ENCODE data around the gene APOBR.

The APOBR gene

GRCh38 chr16:28501258-28502232, 7.1 kb downstream of the APOBR start:
- no peak overlapping the region for H3K9ac ChIP-seq (ENCODE audit: low read length)
- no peaks in the 10 kb centered on the region for H3K9me3 ChIP-seq (ENCODE audit: control insufficient read depth, low read length)
- H3K4me3 ChIP-seq (ENCODE audit: low read length), result no peak overlapping the region
- H3K4me1 ChIP-seq (ENCODE audit: control insufficient read depth, insufficient read depth, low read length), result peaks cover 9% of the 10 kb centered on the region
- DNase-seq (ENCODE audit: low read depth), result no peak
- peaks cover 44% of the 10 kb centered on the region for H3K27me3 ChIP-seq (replicated peaks; ENCODE audit: control insufficient read depth, insufficient read depth, low read length)
- no peaks in the 10 kb centered on the region for H3K36me3 ChIP-seq (ENCODE audit: control insufficient read depth, insufficient read depth, low read length, severe bottlenecking)

GRCh38 chr16:28502290-28502689, 7.8 kb downstream of the APOBR start:
- DNase-seq (ENCODE audit: low read depth), result no peak
- Histone ChIP-seq H3K4me1 (ENCODE audit: control insufficient read depth, insufficient read depth, low read length) (peaks cover 10% of the 10 kb centered on the region), H3K36me3 (ENCODE audit: control insufficient read depth, insufficient read depth, low read length, severe bottlenecking) (no peaks in the 10 kb centered on the region), H3K4me3 (ENCODE audit: low read length) (no peak overlapping the region), H3K9me3 (ENCODE audit: control insufficient read depth, low read length) (no peaks in the 10 kb centered on the region), H3K27me3 (replicated peaks; ENCODE audit: control insufficient read depth, insufficient read depth, low read length) (peaks cover 40% of the 10 kb centered on the region), H3K9ac (ENCODE audit: low read length) (no peak overlapping the region)

- Histone ChIP-seq H3K9ac (ENCODE audit: low read length) (no peak overlapping the region), H3K27me3 (replicated peaks; ENCODE audit: control insufficient read depth, insufficient read depth, low read length) (peaks cover 36% of the 10 kb centered on the region), H3K4me3 (ENCODE audit: low read length) (no peak overlapping the region), H3K4me1 (ENCODE audit: control insufficient read depth, insufficient read depth, low read length) (peaks cover 10% of the 10 kb centered on the region), H3K36me3 (ENCODE audit: control insufficient read depth, insufficient read depth, low read length, severe bottlenecking) (no peaks in the 10 kb centered on the region), H3K9me3 (ENCODE audit: control insufficient read depth, low read length) (no peaks in the 10 kb centered on the region)
- no peak for DNase-seq (ENCODE audit: low read depth)
Measured at GRCh38 chr16:28503470-28504259, 9.2 kb downstream of the APOBR start.

GRCh38 chr16:28504707-28505404, 10.4 kb downstream of the APOBR start:
- H3K4me1 ChIP-seq (ENCODE audit: control insufficient read depth, insufficient read depth, low read length), result peaks cover 10% of the 10 kb centered on the region
- H3K9me3 ChIP-seq (ENCODE audit: control insufficient read depth, low read length), result no peaks in the 10 kb centered on the region
- H3K36me3 ChIP-seq (ENCODE audit: control insufficient read depth, insufficient read depth, low read length, severe bottlenecking), result no peaks in the 10 kb centered on the region
- H3K27me3 ChIP-seq (replicated peaks; ENCODE audit: control insufficient read depth, insufficient read depth, low read length), result peaks cover 30% of the 10 kb centered on the region
- no peak overlapping the region for H3K9ac ChIP-seq (ENCODE audit: low read length)
- no peak overlapping the region for H3K4me3 ChIP-seq (ENCODE audit: low read length)
- DNase-seq (ENCODE audit: low read depth), result no peak

- DNase-seq (ENCODE audit: low read depth), result no peak
- H3K36me3 ChIP-seq (ENCODE audit: control insufficient read depth, insufficient read depth, low read length, severe bottlenecking), result no peaks in the 10 kb centered on the region
- no peak overlapping the region for H3K4me3 ChIP-seq (ENCODE audit: low read length)
- H3K27me3 ChIP-seq (replicated peaks; ENCODE audit: control insufficient read depth, insufficient read depth, low read length), result peaks cover 27% of the 10 kb centered on the region
- no peaks in the 10 kb centered on the region for H3K9me3 ChIP-seq (ENCODE audit: control insufficient read depth, low read length)
- H3K9ac ChIP-seq (ENCODE audit: low read length), result no peak overlapping the region
- peaks cover 10% of the 10 kb centered on the region for H3K4me1 ChIP-seq (ENCODE audit: control insufficient read depth, insufficient read depth, low read length)
Measured at GRCh38 chr16:28505489-28506137, 11.2 kb downstream of the APOBR start.

- Histone ChIP-seq H3K36me3 (ENCODE audit: control insufficient read depth, insufficient read depth, low read length, severe bottlenecking) (no peaks in the 10 kb centered on the region), H3K9me3 (ENCODE audit: control insufficient read depth, low read length) (no peaks in the 10 kb centered on the region), H3K4me3 (ENCODE audit: low read length) (no peak overlapping the region), H3K27me3 (replicated peaks; ENCODE audit: control insufficient read depth, insufficient read depth, low read length) (peaks cover 4% of the 10 kb centered on the region), H3K9ac (ENCODE audit: low read length) (no peak overlapping the region), H3K4me1 (ENCODE audit: control insufficient read depth, insufficient read depth, low read length) (peaks cover 5% of the 10 kb centered on the region)
- no peak for DNase-seq (ENCODE audit: low read depth)
Measured at GRCh38 chr16:28511031-28511430, 16.6 kb downstream of the APOBR start.

GRCh38 chr16:28511801-28512789, 17.7 kb downstream of the APOBR start:
- H3K4me3 ChIP-seq (ENCODE audit: low read length), result no peak overlapping the region
- H3K27me3 ChIP-seq (replicated peaks; ENCODE audit: control insufficient read depth, insufficient read depth, low read length), result peaks cover 4% of the 10 kb centered on the region
- no peak for DNase-seq (ENCODE audit: low read depth)
- no peaks in the 10 kb centered on the region for H3K9me3 ChIP-seq (ENCODE audit: control insufficient read depth, low read length)
- H3K36me3 ChIP-seq (ENCODE audit: control insufficient read depth, insufficient read depth, low read length, severe bottlenecking), result no peaks in the 10 kb centered on the region
- H3K9ac ChIP-seq (ENCODE audit: low read length), result no peak overlapping the region
- H3K4me1 ChIP-seq (ENCODE audit: control insufficient read depth, insufficient read depth, low read length), result no peaks in the 10 kb centered on the region

- H3K27me3 ChIP-seq (replicated peaks; ENCODE audit: control insufficient read depth, insufficient read depth, low read length), result peaks cover 4% of the 10 kb centered on the region
- H3K36me3 ChIP-seq (ENCODE audit: control insufficient read depth, insufficient read depth, low read length, severe bottlenecking), result no peaks in the 10 kb centered on the region
- no peaks in the 10 kb centered on the region for H3K4me1 ChIP-seq (ENCODE audit: control insufficient read depth, insufficient read depth, low read length)
- H3K9ac ChIP-seq (ENCODE audit: low read length), result no peak overlapping the region
- no peak overlapping the region for H3K4me3 ChIP-seq (ENCODE audit: low read length)
- no peak for DNase-seq (ENCODE audit: low read depth)
- H3K9me3 ChIP-seq (ENCODE audit: control insufficient read depth, low read length), result no peaks in the 10 kb centered on the region
Measured at GRCh38 chr16:28513484-28514181, 19.2 kb downstream of the APOBR start.

GRCh38 chr16:28514246-28514645, 19.8 kb downstream of the APOBR start:
- no peaks in the 10 kb centered on the region for H3K4me1 ChIP-seq (ENCODE audit: control insufficient read depth, insufficient read depth, low read length)
- H3K27me3 ChIP-seq (replicated peaks; ENCODE audit: control insufficient read depth, insufficient read depth, low read length), result peaks cover 4% of the 10 kb centered on the region
- H3K4me3 ChIP-seq (ENCODE audit: low read length), result no peak overlapping the region
- H3K36me3 ChIP-seq (ENCODE audit: control insufficient read depth, insufficient read depth, low read length, severe bottlenecking), result no peaks in the 10 kb centered on the region
- no peak overlapping the region for H3K9ac ChIP-seq (ENCODE audit: low read length)
- no peaks in the 10 kb centered on the region for H3K9me3 ChIP-seq (ENCODE audit: control insufficient read depth, low read length)
- no peak for DNase-seq (ENCODE audit: low read depth)

All from adipocyte (in vitro differentiated cells).